Gastrocnemius medialis (tissue), 4 donors: ENCODE data around the gene UGGT2. TPM values are rescaled to one million over a fixed set of nuclear protein-coding genes. Genes with fewer than 3 reads are reported as not detected.
A peak's percentile ranks its signal among the peaks of the same experiment; 100 is the strongest.

Experiments
- ATAC-seq, 2 donors: fragments of 150-250 bp; one replicate each; pipeline ENCODE4 v1.9.1; 2016
- DNase-seq, 2 donors: peaks; one replicate each; pipeline ENCODE4 v3.0.0-alpha.2; 2019
- H3K27ac ChIP-seq, 4 donors: fragments of 200-600 bp; sonication (generic); 1 replicate in 1 of 4; 2 replicates in 3 of 4; pipeline ENCODE4 v1.5.1; 2016 to 2018; ENCODE audit warnings: mild to moderate bottlenecking in 2 of 4, moderate library complexity in 1 of 4
- H3K27me3 ChIP-seq, 3 donors: fragments of 200-600 bp; sonication (generic) in 2 of 3; 1 replicate in 1 of 3; 2 replicates in 2 of 3; pipeline versions ENCODE4 v1.5.1 to v1.6.0; 2016 to 2019; ENCODE audit warnings: mild to moderate bottlenecking in 1 of 3, moderate library complexity in 1 of 3
- H3K36me3 ChIP-seq, 2 donors: fragments of 200-600 bp; sonication (generic) in 1 of 2; one replicate each; pipeline ENCODE4 v1.5.1; 2017 to 2018
- H3K4me1 ChIP-seq, 2 donors: fragments of 200-600 bp; sonication (generic) in 1 of 2; one replicate each; pipeline ENCODE4 v1.5.1; 2016 to 2017; ENCODE audit warnings: mild to moderate bottlenecking in 2 of 2
- H3K4me3 ChIP-seq, 4 donors: fragments of 200-600 bp; sonication (generic) in 3 of 4; 1 replicate in 1 of 4; 2 replicates in 3 of 4; pipeline ENCODE4 v1.5.1; 2016 to 2019; ENCODE audit warnings: mild to moderate bottlenecking in 2 of 4
- H3K9me3 ChIP-seq, 3 donors: fragments of 200-600 bp; sonication (generic) in 2 of 3; 1 replicate in 1 of 3; 2 replicates in 2 of 3; pipeline ENCODE4 v1.5.1; 2016 to 2019
- POLR2A ChIP-seq, 2 donors: fragments of 450-650 bp; IDR thresholded peaks; one replicate each; pipeline ENCODE4 v1.6.1; 2017; ENCODE audit warnings: antibody characterized with exemption in 2 of 2, mild to moderate bottlenecking in 2 of 2, moderate library complexity in 2 of 2
- in situ Hi-C, 4 donors: fragments of 200-750 bp; cut with MboI; loops; one replicate each; pipeline versions ENCODE4 v1.15.0 to v1.8.0; 2017; ENCODE audit warnings: low sequenced_read_pairs in 4 of 4
- intact Hi-C: fragments of 100-400 bp; cut with DNase I; formaldehyde crosslinking; loops from one replicate; pipeline ENCODE4 v1.15.1; 2023; ENCODE audit warnings: low total_unique reads
- total RNA-seq, 4 donors: library from RNA; depleted of rRNA; stranded (reverse); fragments of >200 nt; gene quantifications; one replicate each; pipeline versions ENCODE4 v1.1.0 to v1.2.3, GENCODE V29; 2016
- TF ChIP-seq, protein P1 (sequence below), 5 experiments: fragments of 450-650 bp in 3 of 5; fragments of 200-600 bp in 2 of 5; sonication (generic) in 2 of 5; IDR thresholded peaks in 4 of 5; conservative IDR thresholded peaks in 1 of 5; 1 replicate in 4 of 5; 2 replicates in 1 of 5; pipeline ENCODE4 v1.5.1; 2016 to 2019; ENCODE audit warnings: antibody characterized with exemption in 5 of 5, mild to moderate bottlenecking in 3 of 5, moderate library complexity in 3 of 5

Gene UGGT2
- total RNA-seq, 4 donors from 2014 or later: 4.0 to 10.6 (median 6.8) TPM

DNA sequence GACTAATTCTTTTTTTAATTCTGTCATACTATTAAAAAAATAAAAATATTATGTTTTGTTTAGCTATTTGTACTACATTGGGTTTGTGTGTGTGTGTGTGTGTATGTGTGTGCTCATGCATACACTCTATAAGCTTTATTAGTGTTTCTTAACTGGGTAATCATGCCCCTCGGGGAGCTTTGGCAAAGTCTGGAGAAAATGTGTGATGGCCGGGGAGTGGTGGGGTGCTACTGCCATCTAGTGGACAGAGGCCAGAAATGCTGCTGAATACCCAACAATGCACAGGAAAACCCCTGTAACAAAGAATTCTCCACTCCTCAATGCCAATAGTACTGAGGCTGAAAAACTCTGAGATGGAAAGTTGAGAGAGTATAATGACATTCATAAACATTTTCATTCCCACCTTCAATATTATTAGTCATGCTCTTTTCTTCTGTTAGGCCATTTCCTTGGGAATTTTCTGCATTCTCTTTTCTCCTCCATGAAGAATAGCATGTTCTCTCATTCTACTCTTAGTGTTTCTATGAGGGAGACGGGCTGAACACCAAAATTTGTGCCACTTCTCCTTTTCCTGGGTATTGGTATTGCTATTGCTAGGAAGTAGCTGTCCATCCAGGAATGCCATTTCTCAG lies 219.0 kb downstream of the UGGT2 start:
- Histone ChIP-seq H3K4me1 (peaks cover 0 to 4% of the 10 kb centered on the region in 2 donors), H3K27ac (no peak overlapping the region), H3K27me3 (no peaks in the 10 kb centered on the region), H3K9me3 (no peaks in the 10 kb centered on the region), H3K36me3 (no peaks in the 10 kb centered on the region), H3K4me3 (no peak overlapping the region)
- TF ChIP-seq POLR2A (IDR thresholded peaks at IDR 0.05): no peak
- TF ChIP-seq, protein P1, sequence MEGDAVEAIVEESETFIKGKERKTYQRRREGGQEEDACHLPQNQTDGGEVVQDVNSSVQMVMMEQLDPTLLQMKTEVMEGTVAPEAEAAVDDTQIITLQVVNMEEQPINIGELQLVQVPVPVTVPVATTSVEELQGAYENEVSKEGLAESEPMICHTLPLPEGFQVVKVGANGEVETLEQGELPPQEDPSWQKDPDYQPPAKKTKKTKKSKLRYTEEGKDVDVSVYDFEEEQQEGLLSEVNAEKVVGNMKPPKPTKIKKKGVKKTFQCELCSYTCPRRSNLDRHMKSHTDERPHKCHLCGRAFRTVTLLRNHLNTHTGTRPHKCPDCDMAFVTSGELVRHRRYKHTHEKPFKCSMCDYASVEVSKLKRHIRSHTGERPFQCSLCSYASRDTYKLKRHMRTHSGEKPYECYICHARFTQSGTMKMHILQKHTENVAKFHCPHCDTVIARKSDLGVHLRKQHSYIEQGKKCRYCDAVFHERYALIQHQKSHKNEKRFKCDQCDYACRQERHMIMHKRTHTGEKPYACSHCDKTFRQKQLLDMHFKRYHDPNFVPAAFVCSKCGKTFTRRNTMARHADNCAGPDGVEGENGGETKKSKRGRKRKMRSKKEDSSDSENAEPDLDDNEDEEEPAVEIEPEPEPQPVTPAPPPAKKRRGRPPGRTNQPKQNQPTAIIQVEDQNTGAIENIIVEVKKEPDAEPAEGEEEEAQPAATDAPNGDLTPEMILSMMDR (IDR thresholded peaks at IDR 0.05 in 4 of 5, conservative IDR thresholded peaks at IDR 0.05 in 1 of 5): peak; percentile 87 to 95 (median 92)
- in situ Hi-C loops (loop anchor here in 3 of 4 donors (10.0 to 25.0 kb wide), 3 partner anchors 219 to 347 kb away; no protein-coding TSS in a partner anchor), intact Hi-C loops (loop anchor here (1.0 to 10.0 kb wide), 2 partner anchors 210 to 639 kb away; no protein-coding TSS in a partner anchor)
- ATAC-seq: peak; percentile 33 to 64
- DNase-seq: peak; percentile 6 to 33

DNA sequence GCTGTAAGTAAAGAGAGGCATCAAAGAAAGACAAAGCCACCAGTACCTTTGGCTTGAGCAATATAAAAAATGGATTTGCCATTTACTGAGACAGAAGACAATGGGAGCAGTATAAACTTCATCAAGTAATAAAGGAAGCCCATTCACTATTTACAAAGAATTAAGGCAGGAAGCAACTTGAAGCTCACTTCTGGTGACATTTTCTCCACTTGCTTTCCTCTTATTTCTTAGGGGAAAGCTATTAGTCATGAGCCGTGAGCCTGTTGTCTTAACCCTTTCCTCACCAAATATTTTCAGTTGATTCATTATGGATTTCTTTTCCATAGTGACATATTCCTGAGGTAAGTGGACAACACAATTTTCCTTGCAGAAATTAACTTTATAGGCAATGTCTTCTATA lies 219.5 kb downstream of the UGGT2 start:
- no peaks in the 10 kb centered on the region for H3K27me3 ChIP-seq
- TF ChIP-seq, protein P1 (IDR thresholded peaks at IDR 0.05 in 4 of 5, conservative IDR thresholded peaks at IDR 0.05 in 1 of 5): no peak
- TF ChIP-seq POLR2A (IDR thresholded peaks at IDR 0.05): no peak
- intact Hi-C loops (loop anchor here (1.0 to 10.0 kb wide), 2 partner anchors 209 to 639 kb away; no protein-coding TSS in a partner anchor), in situ Hi-C loops (loop anchor here in 3 of 4 donors (10.0 to 25.0 kb wide), 3 partner anchors 219 to 346 kb away; no protein-coding TSS in a partner anchor)
- no peak overlapping the region for H3K27ac ChIP-seq
- H3K9me3 ChIP-seq: no peaks in the 10 kb centered on the region
- no peak overlapping the region for H3K4me3 ChIP-seq
- ATAC-seq (no peak), DNase-seq (no peak)
- H3K4me1 ChIP-seq: peaks cover 0 to 4% of the 10 kb centered on the region in 2 donors
- H3K36me3 ChIP-seq: no peaks in the 10 kb centered on the region

DNA sequence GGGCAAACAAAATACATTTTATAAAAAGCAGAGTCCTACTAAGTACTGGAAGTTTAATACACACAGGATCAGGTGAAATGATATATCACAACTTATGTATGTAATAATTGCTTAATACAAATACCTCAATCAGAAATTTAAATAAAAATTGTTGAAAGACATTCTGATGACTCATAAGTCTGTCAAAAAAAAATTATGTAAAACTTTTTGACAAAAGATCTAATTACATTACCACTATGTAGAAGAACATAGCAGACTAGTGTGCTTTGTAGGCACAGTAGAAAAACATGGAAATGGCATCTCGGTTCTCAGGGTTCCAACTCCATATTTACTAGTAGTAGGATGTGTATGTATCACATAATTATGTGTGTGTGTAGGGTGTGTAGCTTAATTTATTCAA lies 220.1 kb downstream of the UGGT2 start:
- no peaks in the 10 kb centered on the region for H3K27me3 ChIP-seq
- no peak for TF ChIP-seq POLR2A (IDR thresholded peaks at IDR 0.05)
- TF ChIP-seq, protein P1 (IDR thresholded peaks at IDR 0.05 in 4 of 5, conservative IDR thresholded peaks at IDR 0.05 in 1 of 5): no peak
- H3K9me3 ChIP-seq: no peaks in the 10 kb centered on the region
- in situ Hi-C loops (loop anchor here in 3 of 4 donors (10.0 to 25.0 kb wide), 3 partner anchors 218 to 346 kb away; no protein-coding TSS in a partner anchor), intact Hi-C loops (loop anchor here (10.0 kb wide), 1 partner anchor 638 kb away; no protein-coding TSS in a partner anchor)
- DNase-seq (no peak), ATAC-seq (no peak)
- no peak overlapping the region for H3K4me3 ChIP-seq
- no peaks in the 10 kb centered on the region for H3K36me3 ChIP-seq
- peaks cover 0 to 4% of the 10 kb centered on the region in 2 donors for H3K4me1 ChIP-seq
- no peak overlapping the region for H3K27ac ChIP-seq

DNA sequence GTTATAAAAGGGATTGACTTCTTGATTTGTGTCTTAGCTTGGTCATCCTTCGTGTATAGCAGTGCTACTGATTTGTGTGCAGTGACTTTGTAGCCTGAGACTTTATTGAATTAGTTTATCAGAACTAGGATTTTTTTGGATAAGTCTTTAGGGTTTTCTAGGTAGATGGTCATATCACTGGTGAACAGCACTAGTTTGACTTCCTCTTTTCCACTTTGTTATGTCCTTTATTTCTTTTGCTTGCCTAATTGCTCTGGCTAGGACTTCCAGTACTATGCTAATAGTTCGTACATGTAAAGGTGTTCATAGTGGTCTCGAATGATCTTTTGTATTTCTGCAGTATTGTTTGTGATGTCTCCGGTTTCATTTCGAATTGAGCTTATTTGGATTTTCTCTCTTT lies 230.9 kb downstream of the UGGT2 start:
- in situ Hi-C loops: no loop called here
- TF ChIP-seq, protein P1 (IDR thresholded peaks at IDR 0.05 in 4 of 5, conservative IDR thresholded peaks at IDR 0.05 in 1 of 5): no peak
- no peak for TF ChIP-seq POLR2A (IDR thresholded peaks at IDR 0.05)
- H3K36me3 ChIP-seq: no peaks in the 10 kb centered on the region
- no peak overlapping the region for H3K4me3 ChIP-seq
- intact Hi-C loops: no loop called here
- no peaks in the 10 kb centered on the region for H3K4me1 ChIP-seq
- H3K27ac ChIP-seq: no peak overlapping the region
- H3K27me3 ChIP-seq: no peaks in the 10 kb centered on the region
- DNase-seq (no peak), ATAC-seq (no peak)
- H3K9me3 ChIP-seq: no peaks in the 10 kb centered on the region
